Astrocyte (in vitro differentiated cells and primary cell): ENCODE measurements around the gene NDUFB2.
"Not testable (repeated sequence)": the region's sequence is repeated elsewhere in the genome, so short reads cannot be mapped to it uniquely, and the experiment has no call there.

Source experiments
- EZH2 ChIP-seq: IDR thresholded peaks from 2 replicates; pipeline ENCODE4 v1.6.1; 2012; ENCODE audit warnings: mild to moderate bottlenecking, low read length, inconsistent platforms; ENCODE audit not compliant: insufficient read depth
- TF ChIP-seq, protein P1 (sequence below): IDR thresholded peaks from 2 replicates; pipeline ENCODE4 v1.5.1; 2011; ENCODE audit warnings: low read depth, mild to moderate bottlenecking, inconsistent platforms, low read length, moderate library complexity; ENCODE audit not compliant: insufficient read depth

DNA sequence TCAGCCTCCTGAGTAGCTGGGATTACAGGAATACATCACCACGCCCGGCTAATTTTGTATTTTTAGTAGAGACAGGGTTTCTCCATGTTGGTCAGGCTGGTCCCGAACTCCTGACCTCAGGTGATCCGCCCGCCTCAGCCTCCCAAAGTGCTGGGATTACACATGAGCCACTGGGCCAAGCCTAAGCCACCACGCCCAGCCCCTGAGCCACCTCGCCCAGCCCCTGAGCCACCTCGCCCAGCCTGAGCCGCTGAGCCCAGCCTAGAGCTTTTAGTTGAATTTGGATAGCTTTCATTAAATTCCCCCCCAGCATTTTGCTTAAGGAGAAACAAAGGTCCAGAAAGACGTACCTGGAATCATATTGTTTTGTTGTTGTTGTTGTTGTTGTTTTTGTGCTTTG is 26.6 kb upstream of the NDUFB2 start:
- TF ChIP-seq, protein P1, sequence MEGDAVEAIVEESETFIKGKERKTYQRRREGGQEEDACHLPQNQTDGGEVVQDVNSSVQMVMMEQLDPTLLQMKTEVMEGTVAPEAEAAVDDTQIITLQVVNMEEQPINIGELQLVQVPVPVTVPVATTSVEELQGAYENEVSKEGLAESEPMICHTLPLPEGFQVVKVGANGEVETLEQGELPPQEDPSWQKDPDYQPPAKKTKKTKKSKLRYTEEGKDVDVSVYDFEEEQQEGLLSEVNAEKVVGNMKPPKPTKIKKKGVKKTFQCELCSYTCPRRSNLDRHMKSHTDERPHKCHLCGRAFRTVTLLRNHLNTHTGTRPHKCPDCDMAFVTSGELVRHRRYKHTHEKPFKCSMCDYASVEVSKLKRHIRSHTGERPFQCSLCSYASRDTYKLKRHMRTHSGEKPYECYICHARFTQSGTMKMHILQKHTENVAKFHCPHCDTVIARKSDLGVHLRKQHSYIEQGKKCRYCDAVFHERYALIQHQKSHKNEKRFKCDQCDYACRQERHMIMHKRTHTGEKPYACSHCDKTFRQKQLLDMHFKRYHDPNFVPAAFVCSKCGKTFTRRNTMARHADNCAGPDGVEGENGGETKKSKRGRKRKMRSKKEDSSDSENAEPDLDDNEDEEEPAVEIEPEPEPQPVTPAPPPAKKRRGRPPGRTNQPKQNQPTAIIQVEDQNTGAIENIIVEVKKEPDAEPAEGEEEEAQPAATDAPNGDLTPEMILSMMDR = not testable (repeated sequence)
- TF ChIP-seq EZH2 = not testable (repeated sequence)
